ENCODE data around the gene RTL3. TPM values are rescaled to one million over a fixed set of nuclear protein-coding genes. Genes with fewer than 3 reads are reported as not detected.

The RTL3 gene
- total and polyA plus RNA-seq, 2 experiments from 2014 or later, result not detected

DNA sequence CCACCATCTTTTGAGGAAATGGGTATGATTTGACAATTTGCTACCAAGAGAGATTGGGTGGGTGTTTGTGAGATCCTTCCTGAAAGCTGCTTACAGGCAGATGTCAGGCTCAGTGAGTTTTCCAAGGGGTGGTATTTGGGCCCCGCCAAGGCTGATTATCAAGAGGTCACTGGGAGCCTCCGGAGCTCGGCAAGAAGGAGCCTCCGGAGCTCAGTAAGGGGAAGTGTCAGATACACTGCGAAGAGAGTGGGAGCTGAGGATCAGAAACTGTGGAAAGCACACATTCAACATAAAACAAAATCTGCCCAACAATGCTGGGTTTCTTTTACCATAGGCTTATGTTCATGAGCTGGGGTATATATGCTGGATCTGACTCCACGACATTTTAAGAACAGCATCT lies 714 bp downstream of the RTL3 start:
- no peak for DNase-seq (ENCODE audit: low spot score)
- no peaks in the 10 kb centered on the region for H3K4me1 ChIP-seq (ENCODE audit: insufficient read depth)
- no peaks in the 10 kb centered on the region for H3K9me2 ChIP-seq (replicated peaks; ENCODE audit: insufficient read depth)
- no peak overlapping the region for H2AFZ ChIP-seq
- WGBS (ENCODE audit: low lambda C conversion rate, missing lambda C conversion rate), result 86% methylated on average over 6 of the region's 6 CpGs
- TF ChIP-seq, protein P1, sequence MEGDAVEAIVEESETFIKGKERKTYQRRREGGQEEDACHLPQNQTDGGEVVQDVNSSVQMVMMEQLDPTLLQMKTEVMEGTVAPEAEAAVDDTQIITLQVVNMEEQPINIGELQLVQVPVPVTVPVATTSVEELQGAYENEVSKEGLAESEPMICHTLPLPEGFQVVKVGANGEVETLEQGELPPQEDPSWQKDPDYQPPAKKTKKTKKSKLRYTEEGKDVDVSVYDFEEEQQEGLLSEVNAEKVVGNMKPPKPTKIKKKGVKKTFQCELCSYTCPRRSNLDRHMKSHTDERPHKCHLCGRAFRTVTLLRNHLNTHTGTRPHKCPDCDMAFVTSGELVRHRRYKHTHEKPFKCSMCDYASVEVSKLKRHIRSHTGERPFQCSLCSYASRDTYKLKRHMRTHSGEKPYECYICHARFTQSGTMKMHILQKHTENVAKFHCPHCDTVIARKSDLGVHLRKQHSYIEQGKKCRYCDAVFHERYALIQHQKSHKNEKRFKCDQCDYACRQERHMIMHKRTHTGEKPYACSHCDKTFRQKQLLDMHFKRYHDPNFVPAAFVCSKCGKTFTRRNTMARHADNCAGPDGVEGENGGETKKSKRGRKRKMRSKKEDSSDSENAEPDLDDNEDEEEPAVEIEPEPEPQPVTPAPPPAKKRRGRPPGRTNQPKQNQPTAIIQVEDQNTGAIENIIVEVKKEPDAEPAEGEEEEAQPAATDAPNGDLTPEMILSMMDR (IDR thresholded peaks at IDR 0.05; ENCODE audit: poor library complexity), result no peak
- no peak for TF ChIP-seq EZH2 (IDR thresholded peaks at IDR 0.05; ENCODE audit: borderline replicate concordance)
- no peak for TF ChIP-seq EZH2phosphoT487 (IDR thresholded peaks at IDR 0.05; ENCODE audit: low read depth, severe bottlenecking, unreplicated experiment)
- no peaks in the 10 kb centered on the region for H3K9me3 ChIP-seq (ENCODE audit: low read depth)
- no peaks in the 10 kb centered on the region for H3K79me2 ChIP-seq
- no peak overlapping the region for H3K4me2 ChIP-seq
- no peaks in the 10 kb centered on the region for H4K20me1 ChIP-seq (ENCODE audit: insufficient read depth, poor library complexity, severe bottlenecking)
- H3K36me3 ChIP-seq (replicated peaks; ENCODE audit: insufficient read depth, low read depth), result no peaks in the 10 kb centered on the region
- no peak overlapping the region for H3K4me3 ChIP-seq
- H3K27ac ChIP-seq, result no peak overlapping the region
- no peaks in the 10 kb centered on the region for H3K27me3 ChIP-seq

DNA sequence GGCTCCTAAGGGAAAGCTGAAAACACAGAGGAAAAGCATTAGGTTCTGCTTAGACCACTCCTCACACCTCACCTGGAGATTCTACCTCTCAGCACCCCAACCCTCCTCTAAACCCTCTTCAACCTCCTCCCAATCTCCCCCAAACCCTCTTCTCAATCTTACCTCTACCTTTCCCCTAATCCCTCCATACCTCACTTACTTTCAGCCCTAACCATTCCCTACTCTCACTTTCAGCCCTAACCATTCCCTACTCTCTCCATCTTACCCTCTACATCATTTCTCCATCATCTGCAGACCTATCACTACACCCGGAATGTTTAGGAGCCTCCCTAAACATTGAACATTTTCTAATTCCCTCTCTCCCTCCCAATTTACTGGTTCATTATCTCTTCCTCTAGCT lies 3.5 kb downstream of the RTL3 start:
- no peaks in the 10 kb centered on the region for H3K27me3 ChIP-seq
- H3K36me3 ChIP-seq (replicated peaks; ENCODE audit: insufficient read depth, low read depth), result no peaks in the 10 kb centered on the region
- H2AFZ ChIP-seq, result no peak overlapping the region
- H3K79me2 ChIP-seq, result no peaks in the 10 kb centered on the region
- H3K27ac ChIP-seq, result no peak overlapping the region
- no peaks in the 10 kb centered on the region for H3K4me1 ChIP-seq (ENCODE audit: insufficient read depth)
- no peaks in the 10 kb centered on the region for H3K9me3 ChIP-seq (ENCODE audit: low read depth)
- H3K4me2 ChIP-seq, result no peak overlapping the region
- no peaks in the 10 kb centered on the region for H4K20me1 ChIP-seq (ENCODE audit: insufficient read depth, poor library complexity, severe bottlenecking)
- no peaks in the 10 kb centered on the region for H3K9me2 ChIP-seq (replicated peaks; ENCODE audit: insufficient read depth)
- TF ChIP-seq, protein P1 (IDR thresholded peaks at IDR 0.05; ENCODE audit: poor library complexity), result no peak
- TF ChIP-seq EZH2 (IDR thresholded peaks at IDR 0.05; ENCODE audit: borderline replicate concordance) (no peak), EZH2phosphoT487 (IDR thresholded peaks at IDR 0.05; ENCODE audit: low read depth, severe bottlenecking, unreplicated experiment) (no peak)
- DNase-seq (ENCODE audit: low spot score), result no peak
- no peak overlapping the region for H3K4me3 ChIP-seq
- 76% methylated on average over 1 of the region's 1 CpG for WGBS (ENCODE audit: low lambda C conversion rate, missing lambda C conversion rate)

DNA sequence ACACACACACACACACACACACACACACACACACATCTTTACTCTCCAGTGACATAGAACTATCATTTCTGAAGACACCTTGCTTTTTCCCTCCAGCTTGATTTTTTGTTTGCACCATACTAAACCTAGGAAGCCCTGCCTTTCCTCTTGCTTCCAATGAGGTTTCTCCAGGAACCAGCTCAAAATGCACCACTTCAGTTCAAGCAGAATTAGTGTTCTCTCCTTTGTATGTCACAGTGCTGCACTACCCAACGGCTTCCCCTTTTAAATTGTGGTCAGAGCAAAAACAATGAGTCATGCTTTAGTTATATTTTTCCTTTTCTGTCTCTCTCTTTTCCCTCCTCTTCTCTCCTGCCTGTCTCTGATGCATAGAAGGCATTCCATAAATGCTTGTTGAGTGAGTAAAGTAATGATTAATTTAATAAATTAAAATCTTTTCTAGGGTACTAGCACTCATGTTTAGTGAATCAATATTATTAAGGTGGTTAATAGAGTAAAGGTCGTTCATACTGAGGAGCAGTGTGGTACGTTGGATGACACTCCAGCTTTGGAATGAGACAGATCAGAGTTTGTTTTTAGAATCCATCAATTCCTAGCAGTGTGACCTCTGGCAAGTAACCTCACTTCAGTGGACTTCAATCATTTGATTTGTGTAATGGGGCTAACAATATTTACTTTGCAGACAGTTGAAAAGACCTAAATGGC lies 5.9 kb downstream of the RTL3 start:
- H3K4me2 ChIP-seq, result no peak overlapping the region
- no peak overlapping the region for H2AFZ ChIP-seq
- H3K27ac ChIP-seq, result no peak overlapping the region
- H3K4me3 ChIP-seq, result no peak overlapping the region
- DNase-seq (ENCODE audit: low spot score), result no peak
- no peaks in the 10 kb centered on the region for H3K9me3 ChIP-seq (ENCODE audit: low read depth)
- WGBS (ENCODE audit: low lambda C conversion rate, missing lambda C conversion rate), result 30% methylated on average over 3 of the region's 3 CpGs
- TF ChIP-seq EZH2phosphoT487 (IDR thresholded peaks at IDR 0.05; ENCODE audit: low read depth, severe bottlenecking, unreplicated experiment), result no peak
- TF ChIP-seq, protein P1 (IDR thresholded peaks at IDR 0.05; ENCODE audit: poor library complexity), result no peak
- no peaks in the 10 kb centered on the region for H3K9me2 ChIP-seq (replicated peaks; ENCODE audit: insufficient read depth)
- no peaks in the 10 kb centered on the region for H3K27me3 ChIP-seq
- no peaks in the 10 kb centered on the region for H3K4me1 ChIP-seq (ENCODE audit: insufficient read depth)
- no peaks in the 10 kb centered on the region for H4K20me1 ChIP-seq (ENCODE audit: insufficient read depth, poor library complexity, severe bottlenecking)
- no peaks in the 10 kb centered on the region for H3K79me2 ChIP-seq
- no peaks in the 10 kb centered on the region for H3K36me3 ChIP-seq (replicated peaks; ENCODE audit: insufficient read depth, low read depth)

Data from hepatocyte (in vitro differentiated cells).